ENCODE results near the gene DBN1. TPM values are rescaled to one million over a fixed set of nuclear protein-coding genes. Genes with fewer than 3 reads are reported as not detected.

Gene DBN1
- polyA plus RNA-seq, 1 donor (not counting 4 experiments of a cell fraction or from before 2014, with no cell fraction given) = 59.4 TPM

- H3K4me3 ChIP-seq (ENCODE audit: control insufficient read depth in 2 of 3, extremely low read depth in 1 of 3, insufficient read depth in 2 of 3, low read depth in 1 of 3, low read length in 3 of 3) = no peak overlapping the region
- peaks cover 67% of the 10 kb centered on the region for H3K4me1 ChIP-seq (ENCODE audit: control insufficient read depth, extremely low read depth, insufficient read depth, low read length)
These were observed 41.9 kb downstream of the DBN1 start for GRCh38 chr5:177431317-177432142.

GRCh38 chr5:177430972-177431316, 42.5 kb downstream of the DBN1 start:
- H3K9me3 ChIP-seq (ENCODE audit: control insufficient read depth, low read depth, low read length) = no peaks in the 10 kb centered on the region
- H3K36me3 ChIP-seq (ENCODE audit: control insufficient read depth in 2 of 2, extremely low read depth in 1 of 2, insufficient read depth in 2 of 2, low read length in 2 of 2) = peaks cover 21 to 47% of the 10 kb centered on the region in 2 experiments
- H3K4me2 ChIP-seq (ENCODE audit: control insufficient read depth, extremely low read depth, insufficient read depth, low read depth, low read length) = peak overlapping the region; percentile 56
- H2AFZ ChIP-seq (ENCODE audit: control insufficient read depth, low read length) = no peak overlapping the region
- H3K79me2 ChIP-seq (ENCODE audit: control insufficient read depth, insufficient read depth, low read length) = peaks cover 33% of the 10 kb centered on the region
- FAIRE-seq (no peak), DNase-seq (ENCODE audit: low read depth, low spot score) (no peak)
- dilution Hi-C loops (cut with MboI; ENCODE audit: extremely low pct_ligation_motif_present, low sequenced_read_pairs) = no loop called here
- no peak for TF ChIP-seq CTCF (optimal IDR thresholded peaks at IDR 0.05 in 1 of 3, IDR thresholded peaks at IDR 0.05 in 1 of 3, conservative IDR thresholded peaks at IDR 0.05 in 1 of 3; ENCODE audit: extremely low read depth in 1 of 3, insufficient read depth in 2 of 3, low read length in 3 of 3)
- TF ChIP-seq EZH2 (IDR thresholded peaks at IDR 0.05; ENCODE audit: low read length) = no peak
- H3K27ac ChIP-seq (ENCODE audit: control insufficient read depth, insufficient read depth, low read length) = peak overlapping the region; percentile 15
- no peak overlapping the region for H3K4me3 ChIP-seq (ENCODE audit: control insufficient read depth in 2 of 3, extremely low read depth in 1 of 3, insufficient read depth in 2 of 3, low read depth in 1 of 3, low read length in 3 of 3)
- no peaks in the 10 kb centered on the region for H3K9me1 ChIP-seq (ENCODE audit: control insufficient read depth, extremely low read depth, insufficient read depth, low read length)
- H3K9ac ChIP-seq (ENCODE audit: control insufficient read depth, extremely low read depth, insufficient read depth, low read length) = peak overlapping the region; percentile 60
- H4K20me1 ChIP-seq (ENCODE audit: control insufficient read depth, extremely low read depth, insufficient read depth, low read length) = no peaks in the 10 kb centered on the region
- no peaks in the 10 kb centered on the region for H3K27me3 ChIP-seq (ENCODE audit: control insufficient read depth, extremely low read depth, insufficient read depth, low read length)
- peaks cover 67% of the 10 kb centered on the region for H3K4me1 ChIP-seq (ENCODE audit: control insufficient read depth, extremely low read depth, insufficient read depth, low read length)

More at GRCh38 chr5:177431317-177432142, 41.9 kb downstream of the DBN1 start:
- FAIRE-seq (no peak), DNase-seq (ENCODE audit: low read depth, low spot score) (no peak)
- dilution Hi-C loops (cut with MboI; ENCODE audit: extremely low pct_ligation_motif_present, low sequenced_read_pairs) = no loop called here
- H3K27ac ChIP-seq (ENCODE audit: control insufficient read depth, insufficient read depth, low read length) = peak overlapping the region; percentile 15
- H3K4me2 ChIP-seq (ENCODE audit: control insufficient read depth, extremely low read depth, insufficient read depth, low read depth, low read length) = peak overlapping the region; percentile 56
- no peaks in the 10 kb centered on the region for H4K20me1 ChIP-seq (ENCODE audit: control insufficient read depth, extremely low read depth, insufficient read depth, low read length)
- H3K36me3 ChIP-seq (ENCODE audit: control insufficient read depth in 2 of 2, extremely low read depth in 1 of 2, insufficient read depth in 2 of 2, low read length in 2 of 2) = peaks cover 22 to 47% of the 10 kb centered on the region in 2 experiments
- H3K9me1 ChIP-seq (ENCODE audit: control insufficient read depth, extremely low read depth, insufficient read depth, low read length) = no peaks in the 10 kb centered on the region
- H3K9ac ChIP-seq (ENCODE audit: control insufficient read depth, extremely low read depth, insufficient read depth, low read length) = peak overlapping the region; percentile 60
- no peaks in the 10 kb centered on the region for H3K9me3 ChIP-seq (ENCODE audit: control insufficient read depth, low read depth, low read length)
- peaks cover 33% of the 10 kb centered on the region for H3K79me2 ChIP-seq (ENCODE audit: control insufficient read depth, insufficient read depth, low read length)
- TF ChIP-seq CTCF (optimal IDR thresholded peaks at IDR 0.05 in 1 of 3, IDR thresholded peaks at IDR 0.05 in 1 of 3, conservative IDR thresholded peaks at IDR 0.05 in 1 of 3; ENCODE audit: extremely low read depth in 1 of 3, insufficient read depth in 2 of 3, low read length in 3 of 3) = no peak
- TF ChIP-seq EZH2 (IDR thresholded peaks at IDR 0.05; ENCODE audit: low read length) = no peak
- H3K27me3 ChIP-seq (ENCODE audit: control insufficient read depth, extremely low read depth, insufficient read depth, low read length) = no peaks in the 10 kb centered on the region
- no peak overlapping the region for H2AFZ ChIP-seq (ENCODE audit: control insufficient read depth, low read length)
